Smooth muscle cell (in vitro differentiated cells): ENCODE results near the gene ENTPD2. TPM values are rescaled to one million over a fixed set of nuclear protein-coding genes. Genes with fewer than 3 reads are reported as not detected.

ENCODE experiments used
- DNase-seq: peaks from one replicate; lab custom pipeline; 2025; ENCODE audit not compliant: unreplicated experiment; lab: John Stamatoyannopoulos, UW
- H2AFZ ChIP-seq: fragments of 200-600 bp; sonication (generic); 2 replicates; pipeline ENCODE4 v1.6.0; 2016; ENCODE audit warnings: antibody characterized with exemption, low read depth, mild to moderate bottlenecking
- H3F3A ChIP-seq: fragments of 200-600 bp; sonication (generic); 2 replicates; pipeline ENCODE4 v1.6.0; 2017; ENCODE audit warnings: antibody characterized with exemption, low read depth
- H3K27ac ChIP-seq: fragments of 200-600 bp; sonication (generic); 2 replicates; pipeline ENCODE4 v1.5.1; 2016; ENCODE audit warnings: low read depth, mild to moderate bottlenecking
- H3K27me3 ChIP-seq: fragments of 200-600 bp; sonication (generic); 2 replicates; pipeline ENCODE4 v1.6.1; 2016; ENCODE audit warnings: low read depth, mild to moderate bottlenecking
- H3K36me3 ChIP-seq: fragments of 200-600 bp; sonication (generic); 2 replicates; pipeline ENCODE4 v1.5.1; 2016; ENCODE audit warnings: low read depth
- H3K4me1 ChIP-seq: fragments of 200-600 bp; sonication (generic); 2 replicates; pipeline ENCODE4 v1.5.1; 2016; ENCODE audit warnings: low read depth
- H3K4me2 ChIP-seq: fragments of 200-600 bp; sonication (generic); 2 replicates; pipeline ENCODE4 v1.6.0; 2016; ENCODE audit warnings: mild to moderate bottlenecking
- H3K4me3 ChIP-seq: fragments of 200-600 bp; sonication (generic); 2 replicates; pipeline ENCODE4 v1.5.1; 2016; ENCODE audit warnings: mild to moderate bottlenecking
- H3K79me2 ChIP-seq: fragments of 200-600 bp; sonication (generic); 2 replicates; pipeline ENCODE4 v1.6.0; 2016; ENCODE audit warnings: low read depth, mild to moderate bottlenecking
- H3K9ac ChIP-seq: fragments of 200-600 bp; sonication (generic); 2 replicates; pipeline ENCODE4 v1.6.0; 2016; ENCODE audit warnings: low read depth
- H3K9me3 ChIP-seq: fragments of 200-600 bp; sonication (generic); replicated peaks from 2 replicates; pipeline ENCODE4 v1.5.1; 2016; ENCODE audit warnings: low read depth
- H4K20me1 ChIP-seq: fragments of 200-600 bp; sonication (generic); 2 replicates; pipeline ENCODE4 v1.6.0; 2016; ENCODE audit warnings: low read depth
- WGBS: methylation state at CpG from one replicate; pipeline ENCODE4 v1.1.7; 2016; ENCODE audit warnings: low lambda C conversion rate; 5-methylcytosine and 5-hydroxymethylcytosine counted together
- polyA plus RNA-seq: library from polyadenylated mRNA; unstranded; fragments of >200 nt; fragmentation: Nextera tagmentation; extraction: Ambion mirVana; gene quantifications from 2 replicates; pipeline ENCODE4 v1.2.1, GENCODE V29; 2016
- total RNA-seq: library from RNA; depleted of rRNA; stranded (reverse); fragments of >200 nt; gene quantifications from 2 replicates; pipeline ENCODE4 v1.2.3, GENCODE V29; 2014
- TF ChIP-seq, protein P1 (sequence below): fragments of 200-600 bp; sonication (generic); IDR thresholded peaks from 2 replicates; pipeline ENCODE4 v1.5.1; 2017; ENCODE audit warnings: borderline replicate concordance, mild to moderate bottlenecking, antibody characterized with exemption; ENCODE audit not compliant: insufficient read depth, poor library complexity, severe bottlenecking

ENTPD2 gene
- total and polyA plus RNA-seq, 2 experiments from 2014 or later = 0.30 TPM; not detected in 1

DNA sequence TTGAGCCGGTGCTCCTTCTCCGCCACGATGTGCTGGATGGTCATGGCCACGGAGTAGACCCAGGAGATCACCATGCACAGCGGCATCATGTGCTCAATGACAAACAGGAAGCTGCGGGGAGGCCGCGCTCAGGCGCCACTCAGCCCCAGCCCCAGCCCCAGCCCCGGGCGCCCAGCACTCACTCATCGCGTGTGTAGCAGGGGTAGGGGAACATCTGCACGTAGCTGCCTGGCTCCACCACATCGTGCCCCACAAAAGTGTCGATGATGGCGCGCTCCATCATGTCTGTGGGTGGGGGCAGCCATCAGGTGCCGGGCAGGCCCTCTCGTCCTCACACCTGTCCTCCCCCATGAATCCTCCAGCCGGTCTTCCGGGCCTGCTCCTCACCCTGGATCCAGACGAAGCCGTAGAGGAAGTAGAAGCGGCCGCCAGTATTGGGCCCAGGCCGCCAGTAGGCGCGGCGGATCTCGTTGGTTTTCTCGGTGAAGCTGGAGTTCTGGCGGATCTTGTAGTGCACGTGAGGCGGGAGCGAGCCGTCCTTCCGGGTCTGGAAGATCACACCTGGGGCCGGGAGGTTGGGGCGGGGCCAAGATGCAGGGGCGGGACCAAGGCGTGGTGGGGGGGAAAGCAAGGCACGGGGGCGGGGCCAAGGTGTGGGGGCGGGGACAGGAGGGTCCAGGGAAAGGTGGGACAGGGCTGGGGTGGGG lies 35.9 kb downstream of the ENTPD2 start:
- H3K27me3 ChIP-seq = no peaks in the 10 kb centered on the region
- no peaks in the 10 kb centered on the region for H3F3A ChIP-seq
- H3K79me2 ChIP-seq = no peaks in the 10 kb centered on the region
- H3K36me3 ChIP-seq = no peaks in the 10 kb centered on the region
- TF ChIP-seq, protein P1, sequence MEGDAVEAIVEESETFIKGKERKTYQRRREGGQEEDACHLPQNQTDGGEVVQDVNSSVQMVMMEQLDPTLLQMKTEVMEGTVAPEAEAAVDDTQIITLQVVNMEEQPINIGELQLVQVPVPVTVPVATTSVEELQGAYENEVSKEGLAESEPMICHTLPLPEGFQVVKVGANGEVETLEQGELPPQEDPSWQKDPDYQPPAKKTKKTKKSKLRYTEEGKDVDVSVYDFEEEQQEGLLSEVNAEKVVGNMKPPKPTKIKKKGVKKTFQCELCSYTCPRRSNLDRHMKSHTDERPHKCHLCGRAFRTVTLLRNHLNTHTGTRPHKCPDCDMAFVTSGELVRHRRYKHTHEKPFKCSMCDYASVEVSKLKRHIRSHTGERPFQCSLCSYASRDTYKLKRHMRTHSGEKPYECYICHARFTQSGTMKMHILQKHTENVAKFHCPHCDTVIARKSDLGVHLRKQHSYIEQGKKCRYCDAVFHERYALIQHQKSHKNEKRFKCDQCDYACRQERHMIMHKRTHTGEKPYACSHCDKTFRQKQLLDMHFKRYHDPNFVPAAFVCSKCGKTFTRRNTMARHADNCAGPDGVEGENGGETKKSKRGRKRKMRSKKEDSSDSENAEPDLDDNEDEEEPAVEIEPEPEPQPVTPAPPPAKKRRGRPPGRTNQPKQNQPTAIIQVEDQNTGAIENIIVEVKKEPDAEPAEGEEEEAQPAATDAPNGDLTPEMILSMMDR = no peak
- H3K4me3 ChIP-seq = no peak overlapping the region
- H2AFZ ChIP-seq = no peak overlapping the region
- H4K20me1 ChIP-seq = no peaks in the 10 kb centered on the region
- H3K4me1 ChIP-seq = no peaks in the 10 kb centered on the region
- no peaks in the 10 kb centered on the region for H3K9me3 ChIP-seq
- no peak overlapping the region for H3K9ac ChIP-seq
- 92% methylated on average over 35 of the region's 45 CpGs for WGBS
- H3K27ac ChIP-seq = no peak overlapping the region
- DNase-seq = no peak
- no peak overlapping the region for H3K4me2 ChIP-seq

- H3K27me3 ChIP-seq = no peaks in the 10 kb centered on the region
- no peak overlapping the region for H3K27ac ChIP-seq
- no peak for DNase-seq
- no peaks in the 10 kb centered on the region for H3K79me2 ChIP-seq
- no peaks in the 10 kb centered on the region for H3K36me3 ChIP-seq
- H3K4me1 ChIP-seq = no peaks in the 10 kb centered on the region
- no peaks in the 10 kb centered on the region for H3K9me3 ChIP-seq
- H4K20me1 ChIP-seq = no peaks in the 10 kb centered on the region
- no peak overlapping the region for H2AFZ ChIP-seq
- no peak overlapping the region for H3K4me3 ChIP-seq
- H3K9ac ChIP-seq = no peak overlapping the region
- H3F3A ChIP-seq = no peaks in the 10 kb centered on the region
- WGBS = 98% methylated on average over 28 of the region's 28 CpGs
- no peak overlapping the region for H3K4me2 ChIP-seq
- TF ChIP-seq, protein P1 = no peak
Measured at GRCh38 chr9:137017071-137017470, 36.8 kb downstream of the ENTPD2 start.

DNA sequence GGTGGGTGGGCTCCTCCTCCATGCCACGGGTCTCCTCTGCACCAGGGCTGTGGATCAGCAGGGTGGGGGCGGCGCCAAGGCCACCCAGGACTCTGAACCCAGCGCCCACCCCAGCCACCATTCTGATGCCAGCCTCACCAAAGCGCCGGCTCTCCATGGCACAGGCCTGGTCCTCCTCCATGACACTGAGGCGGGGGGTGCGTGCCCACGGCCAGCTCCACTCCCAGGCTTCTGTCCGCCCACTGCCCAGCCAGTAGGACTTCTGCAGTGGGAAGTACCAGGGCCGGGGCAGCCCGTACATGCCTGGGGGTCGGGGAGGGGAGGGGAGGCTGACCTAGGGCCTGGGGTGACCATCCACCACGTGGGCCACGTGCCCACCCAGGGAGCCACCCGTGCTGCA lies 37.4 kb downstream of the ENTPD2 start:
- H2AFZ ChIP-seq = no peak overlapping the region
- WGBS = 93% methylated on average over 16 of the region's 16 CpGs
- H4K20me1 ChIP-seq = no peaks in the 10 kb centered on the region
- H3K9me3 ChIP-seq = no peaks in the 10 kb centered on the region
- TF ChIP-seq, protein P1 = no peak
- H3K79me2 ChIP-seq = no peaks in the 10 kb centered on the region
- H3F3A ChIP-seq = no peaks in the 10 kb centered on the region
- no peak overlapping the region for H3K9ac ChIP-seq
- DNase-seq = no peak
- H3K27ac ChIP-seq = no peak overlapping the region
- H3K4me3 ChIP-seq = no peak overlapping the region
- H3K4me2 ChIP-seq = no peak overlapping the region
- no peaks in the 10 kb centered on the region for H3K36me3 ChIP-seq
- no peaks in the 10 kb centered on the region for H3K4me1 ChIP-seq
- no peaks in the 10 kb centered on the region for H3K27me3 ChIP-seq

- Histone ChIP-seq H4K20me1 (no peaks in the 10 kb centered on the region), H3K9me3 (no peaks in the 10 kb centered on the region), H2AFZ (no peak overlapping the region), H3K4me1 (no peaks in the 10 kb centered on the region), H3K9ac (no peak overlapping the region), H3K4me2 (no peak overlapping the region), H3K27me3 (no peaks in the 10 kb centered on the region), H3K79me2 (no peaks in the 10 kb centered on the region), H3K36me3 (no peaks in the 10 kb centered on the region), H3F3A (no peaks in the 10 kb centered on the region), H3K27ac (no peak overlapping the region), H3K4me3 (no peak overlapping the region)
- WGBS = 96% methylated on average over 21 of the region's 21 CpGs
- TF ChIP-seq, protein P1 = no peak
- no peak for DNase-seq
Measured at GRCh38 chr9:137015976-137016375, 37.9 kb downstream of the ENTPD2 start.
